ENCODE data around the gene ATP13A5. TPM values are rescaled to one million over a fixed set of nuclear protein-coding genes. Genes with fewer than 3 reads are reported as not detected.

ATP13A5 gene
- total RNA-seq, 1 experiment from 2014 or later = not detected

DNA sequence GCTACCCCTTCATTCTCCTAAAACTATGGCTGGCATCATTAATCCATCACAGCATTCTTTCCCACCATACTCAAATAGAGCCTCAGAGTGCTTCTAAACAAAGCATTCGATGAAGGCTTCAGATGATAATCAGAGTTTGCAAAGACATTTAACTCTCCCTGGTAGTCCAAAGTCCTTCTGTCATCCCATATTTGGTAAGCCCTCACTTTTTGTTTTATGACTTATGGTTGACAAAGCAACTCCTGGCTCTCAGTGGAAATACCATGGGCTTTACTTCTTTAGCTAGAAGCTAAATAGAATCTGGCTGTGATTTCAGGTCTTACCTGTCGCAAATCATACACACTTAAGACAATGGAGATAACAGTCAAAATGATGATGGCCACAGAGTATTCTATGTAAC lies 27.8 kb downstream of the ATP13A5 start:
- DNase-seq (ENCODE audit: low spot score) = no peak
- in situ Hi-C loops (cut with HindIII; ENCODE audit: low sequenced_read_pairs) = no loop called here

DNA sequence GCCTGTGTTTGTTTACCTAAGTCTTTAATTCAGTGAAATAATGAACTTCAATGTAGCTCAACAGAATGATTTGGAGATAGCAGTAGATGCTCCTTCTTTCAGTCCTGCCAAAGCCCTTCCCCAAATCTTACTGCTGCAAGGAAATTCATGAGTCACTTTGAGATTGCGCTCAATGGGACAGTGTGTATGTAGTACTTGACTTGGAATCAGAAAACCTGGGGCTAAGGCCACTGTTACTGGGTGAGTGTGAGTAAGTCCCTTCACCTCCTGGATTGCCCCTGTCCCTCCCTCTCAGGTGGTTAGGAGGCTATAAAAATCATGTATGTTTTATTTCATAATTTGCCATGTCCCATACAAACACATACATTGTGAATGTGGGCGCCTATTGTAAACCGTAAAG lies 29.9 kb downstream of the ATP13A5 start:
- in situ Hi-C loops (cut with HindIII; ENCODE audit: low sequenced_read_pairs) = no loop called here
- no peak for DNase-seq (ENCODE audit: low spot score)

DNA sequence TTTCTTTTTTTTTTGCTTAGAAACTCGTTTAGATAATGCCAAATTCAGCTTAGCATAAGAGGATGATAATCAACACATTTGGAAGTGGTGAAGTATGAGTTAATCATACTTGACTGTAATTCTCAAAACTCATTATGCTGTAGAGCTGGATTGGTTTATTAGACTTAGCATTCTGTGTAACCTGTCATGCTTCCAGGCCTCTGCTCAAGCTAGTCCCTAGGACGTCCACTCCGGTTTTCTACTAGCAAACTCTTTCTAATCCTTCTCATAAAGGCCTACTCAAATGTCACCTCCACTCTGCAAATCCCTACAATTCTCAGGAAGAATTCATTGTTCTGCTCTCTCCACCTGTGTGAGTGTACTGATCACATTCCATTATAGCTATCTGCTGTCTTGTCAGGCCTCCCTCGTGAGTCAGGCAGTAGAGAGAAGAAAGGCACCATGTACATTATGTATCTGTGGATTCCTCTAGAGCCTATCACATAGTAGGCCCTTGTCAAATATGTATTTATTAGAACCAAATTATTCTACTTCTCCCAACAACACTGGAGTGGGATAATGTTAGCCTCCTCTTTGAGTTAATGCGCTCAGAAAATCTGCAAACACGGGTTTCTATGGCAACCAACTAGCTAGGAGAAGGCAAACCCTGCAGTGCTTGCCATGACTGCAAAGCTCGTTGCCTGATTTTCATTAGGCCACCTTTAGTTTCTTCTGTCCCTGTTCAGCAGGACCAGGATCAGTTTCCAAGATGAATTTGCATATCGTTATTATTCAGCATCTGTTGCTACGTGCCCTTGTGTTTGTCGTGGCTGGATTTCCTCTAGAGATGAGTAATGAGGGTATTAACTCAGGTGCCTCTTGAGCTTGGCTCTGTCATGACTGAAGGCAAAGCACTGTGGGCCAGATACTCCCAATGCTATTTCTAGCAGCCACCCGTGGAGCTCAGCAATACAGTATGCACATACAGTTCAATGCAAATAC lies 30.7 kb downstream of the ATP13A5 start:
- peak; percentile 35 for DNase-seq (ENCODE audit: low spot score)
- in situ Hi-C loops (cut with HindIII; ENCODE audit: low sequenced_read_pairs) = no loop called here

DNA sequence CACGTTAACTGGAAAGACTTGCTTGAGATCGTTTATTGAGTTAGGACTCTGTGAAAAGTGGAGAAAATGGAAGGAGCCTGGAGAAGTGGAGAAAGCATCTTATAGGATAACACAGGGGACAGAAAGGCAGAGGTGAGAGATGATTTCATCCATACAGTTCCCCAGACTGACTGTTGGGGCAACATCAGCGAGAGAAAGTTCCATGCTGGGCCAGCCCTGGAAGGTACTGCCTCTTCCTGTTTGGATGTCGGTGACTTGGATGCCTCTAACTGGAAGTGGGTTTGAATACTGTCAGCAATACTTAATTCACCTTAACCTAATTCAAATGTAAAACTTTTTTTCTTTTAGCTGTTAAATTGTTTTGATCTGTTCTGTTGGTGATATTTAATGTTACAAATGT lies 32.3 kb downstream of the ATP13A5 start:
- in situ Hi-C loops (cut with HindIII; ENCODE audit: low sequenced_read_pairs) = no loop called here
- no peak for DNase-seq (ENCODE audit: low spot score)

DNA sequence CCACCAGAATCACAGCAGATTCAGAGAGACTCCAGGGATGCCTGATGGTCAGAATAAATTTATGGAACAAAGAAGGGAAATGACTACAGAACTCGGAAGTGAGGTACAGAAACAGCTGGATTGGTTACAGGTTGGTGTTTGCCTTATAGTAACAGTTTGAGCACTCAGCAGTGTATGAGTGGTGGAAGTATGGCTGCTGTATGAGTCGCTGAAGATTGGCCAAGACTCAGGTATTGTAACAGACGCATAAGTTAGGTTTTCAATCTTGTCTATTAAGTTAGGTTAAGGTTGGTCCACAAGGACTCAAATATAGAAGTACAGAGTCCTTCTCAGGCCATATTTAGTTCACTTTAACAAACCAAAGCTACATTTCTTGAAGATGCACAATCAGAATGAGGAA lies 33.1 kb downstream of the ATP13A5 start:
- DNase-seq (ENCODE audit: low spot score) = no peak
- in situ Hi-C loops (cut with HindIII; ENCODE audit: low sequenced_read_pairs) = no loop called here

DNA sequence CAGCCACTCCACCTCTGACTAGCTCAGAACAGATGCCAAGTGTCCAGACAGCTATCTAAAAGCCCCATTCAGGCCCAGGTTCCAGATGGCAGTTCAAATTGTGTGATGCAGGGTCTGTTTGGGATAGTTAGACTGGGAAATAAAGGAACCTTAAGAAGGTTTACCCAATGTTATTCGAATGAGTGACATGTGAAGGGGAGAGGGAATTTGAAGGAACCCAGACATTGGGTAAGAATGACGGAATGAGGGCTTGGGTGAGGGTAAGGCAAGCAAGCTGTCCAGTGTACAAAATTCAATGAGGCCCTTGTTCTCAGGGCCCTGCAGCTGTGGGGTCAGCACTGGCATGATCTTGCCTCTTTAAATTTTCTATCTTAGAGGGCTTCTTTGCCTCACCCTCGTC lies 34.1 kb downstream of the ATP13A5 start:
- in situ Hi-C loops (cut with HindIII; ENCODE audit: low sequenced_read_pairs) = no loop called here
- DNase-seq (ENCODE audit: low spot score) = no peak

DNA sequence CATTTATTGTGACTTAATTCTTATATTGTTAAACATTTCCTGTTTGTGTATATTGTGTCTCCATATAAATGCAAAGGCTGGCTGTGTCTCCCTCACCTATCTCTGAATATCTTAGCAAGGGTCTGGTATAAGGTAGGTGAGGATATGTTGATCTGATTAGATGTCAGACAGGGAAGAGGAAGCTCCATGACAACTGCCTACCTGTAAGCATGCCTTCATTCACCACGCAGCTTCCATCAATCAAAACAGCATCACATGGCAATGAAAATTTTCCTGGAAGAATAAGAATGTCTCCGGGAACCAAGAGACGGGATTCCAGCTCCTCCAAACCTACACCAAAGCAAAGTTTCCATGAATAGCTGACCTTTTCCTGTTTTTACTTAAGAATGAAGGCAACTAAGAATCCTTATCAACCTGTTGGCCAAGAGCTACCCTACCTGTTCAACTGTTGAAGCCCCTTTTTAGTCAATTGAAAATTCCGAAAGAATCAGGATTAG lies 34.8 kb downstream of the ATP13A5 start:
- in situ Hi-C loops (cut with HindIII; ENCODE audit: low sequenced_read_pairs) = no loop called here
- DNase-seq (ENCODE audit: low spot score) = no peak

DNA sequence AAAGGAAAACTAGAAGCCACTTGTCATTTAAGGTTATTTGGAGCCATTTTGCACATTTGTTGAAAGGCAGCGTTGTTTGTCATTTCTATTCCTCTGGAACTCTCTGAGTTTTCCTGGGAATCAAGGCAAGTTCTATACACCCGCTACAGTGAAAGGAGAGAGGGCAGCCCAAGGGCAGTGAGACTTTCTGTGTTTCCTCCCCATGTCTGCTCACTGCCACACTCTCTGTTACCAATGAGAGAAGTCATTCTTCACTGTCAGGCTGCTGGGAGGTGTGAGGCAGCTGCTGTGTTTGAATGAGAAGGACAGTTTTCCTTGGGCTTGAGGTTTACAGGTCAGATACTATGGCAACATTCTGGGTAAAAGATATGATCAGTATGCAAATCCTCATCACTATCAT lies 36.0 kb downstream of the ATP13A5 start:
- in situ Hi-C loops (cut with HindIII; ENCODE audit: low sequenced_read_pairs) = no loop called here

DNA sequence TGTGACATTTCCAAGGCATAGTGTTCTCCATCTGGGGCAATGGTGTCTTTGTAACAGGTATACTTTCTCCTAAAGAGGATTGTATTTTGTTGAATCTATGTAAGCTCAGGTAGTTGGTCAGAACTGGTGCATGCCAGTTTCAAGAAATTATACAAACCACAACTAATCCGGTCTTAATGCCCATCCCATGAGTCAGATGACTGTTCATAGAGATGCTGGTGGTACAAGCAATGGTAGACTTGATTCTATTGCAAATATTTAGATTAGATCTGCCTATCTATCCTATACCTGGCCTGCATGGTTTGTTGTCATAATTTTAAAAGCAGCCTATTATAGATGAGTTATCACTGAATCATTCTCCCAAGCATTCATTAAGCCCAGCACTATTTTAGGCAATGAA lies 43.5 kb downstream of the ATP13A5 start:
- in situ Hi-C loops (cut with HindIII; ENCODE audit: low sequenced_read_pairs) = no loop called here
- DNase-seq (ENCODE audit: low spot score) = no peak

More for the DNA sequence above, 36.0 kb downstream of the ATP13A5 start:
- DNase-seq (ENCODE audit: low spot score) = no peak

DNA sequence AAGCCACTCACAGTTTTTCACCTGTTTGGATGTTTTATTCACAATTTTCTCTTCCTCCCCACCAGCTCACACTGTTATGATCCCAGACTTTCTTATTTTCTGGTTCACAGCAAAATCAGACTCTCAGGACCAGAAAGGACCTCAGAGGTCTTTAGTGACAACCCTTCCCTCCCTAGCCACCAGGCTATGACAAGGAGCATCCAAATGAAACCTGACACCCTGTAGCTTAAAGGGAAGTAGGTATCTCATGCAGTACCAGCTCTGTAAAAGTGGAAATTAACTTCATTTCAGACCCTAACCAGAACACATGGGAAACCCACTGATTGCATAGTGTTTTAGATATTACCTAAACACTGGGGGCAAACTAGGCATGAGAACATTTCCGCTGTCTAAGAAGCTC lies 45.3 kb downstream of the ATP13A5 start:
- DNase-seq (ENCODE audit: low spot score) = no peak
- in situ Hi-C loops (cut with HindIII; ENCODE audit: low sequenced_read_pairs) = no loop called here

DNA sequence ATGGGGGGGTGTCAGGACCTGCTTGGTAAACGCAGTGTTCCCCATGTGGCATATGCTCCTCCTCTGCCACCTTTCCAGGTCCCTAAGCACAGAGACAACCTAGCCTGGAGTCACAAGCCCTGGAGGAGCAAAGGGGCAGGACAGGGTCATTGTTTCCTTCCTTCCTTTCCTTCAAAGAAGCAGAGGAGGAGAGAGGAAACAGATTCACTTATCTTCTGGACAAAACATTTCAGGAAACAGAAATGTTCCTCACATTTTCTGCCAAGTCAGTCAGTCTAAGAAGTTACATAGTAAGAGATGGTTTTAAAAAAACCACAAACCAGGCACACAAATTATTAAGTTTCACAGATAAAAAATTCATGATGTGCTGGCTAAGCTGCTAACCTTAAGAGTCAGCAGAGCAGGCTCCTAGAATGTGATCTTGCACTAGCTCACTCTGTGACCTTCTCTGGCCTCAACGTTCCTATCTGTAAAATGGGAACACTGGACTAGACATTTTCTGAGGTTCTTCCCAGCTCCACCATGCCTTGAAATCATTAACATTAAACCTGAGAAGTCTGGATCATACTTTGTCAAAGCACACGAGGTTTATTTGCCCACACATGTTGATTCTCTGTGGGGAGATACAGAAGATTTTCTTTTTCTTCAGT lies 47.9 kb downstream of the ATP13A5 start:
- no peak for DNase-seq (ENCODE audit: low spot score)
- in situ Hi-C loops (cut with HindIII; ENCODE audit: low sequenced_read_pairs) = no loop called here

DNA sequence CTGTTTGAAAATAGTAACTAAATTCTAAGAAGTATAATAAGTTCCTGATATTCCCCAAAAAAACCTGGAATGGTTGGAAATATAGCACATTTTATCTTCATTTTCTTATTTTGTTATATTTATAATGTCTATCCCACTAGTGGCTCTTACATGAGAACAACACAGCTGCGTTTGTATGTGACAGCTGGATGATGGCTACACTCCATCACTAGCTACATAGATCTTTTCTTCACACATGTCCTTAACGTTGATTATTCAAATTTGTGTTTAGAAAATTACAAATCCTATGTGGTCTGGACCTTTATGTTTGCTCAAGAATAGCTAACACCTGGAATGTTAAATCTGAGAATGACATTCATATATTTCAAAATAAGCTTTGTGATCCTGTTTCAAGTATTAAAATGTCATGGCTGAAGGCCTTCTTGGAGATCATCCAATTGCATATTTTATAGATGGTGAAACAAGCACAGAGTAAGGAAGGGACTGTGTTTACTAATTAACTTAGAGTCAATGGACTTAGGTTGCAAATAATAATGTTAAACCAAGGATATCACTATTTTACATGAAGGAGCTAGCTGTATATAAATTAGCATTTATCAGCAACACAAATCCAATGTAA lies 60.8 kb downstream of the ATP13A5 start:
- in situ Hi-C loops (cut with HindIII; ENCODE audit: low sequenced_read_pairs) = no loop called here
- DNase-seq (ENCODE audit: low spot score) = no peak

DNA sequence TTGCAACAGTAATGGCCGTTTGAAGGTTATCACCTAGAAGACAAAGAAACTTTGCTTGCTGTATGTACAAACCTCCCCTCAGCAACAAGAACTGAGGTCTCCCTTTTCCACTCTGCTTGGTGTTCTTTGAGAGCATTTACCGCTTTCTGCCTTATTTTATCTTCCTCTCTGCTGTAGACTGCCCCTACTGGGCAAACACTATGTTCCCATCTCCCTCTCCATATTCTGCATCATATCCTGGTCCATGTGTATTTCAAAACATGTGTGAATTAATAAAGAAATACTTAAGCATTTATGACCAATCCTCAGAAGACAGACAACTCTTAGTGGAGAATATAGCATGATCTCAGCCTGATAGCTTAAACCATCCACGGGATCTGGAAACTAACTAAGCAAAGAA lies 64.4 kb downstream of the ATP13A5 start:
- in situ Hi-C loops (cut with HindIII; ENCODE audit: low sequenced_read_pairs) = no loop called here
- DNase-seq (ENCODE audit: low spot score) = no peak

DNA sequence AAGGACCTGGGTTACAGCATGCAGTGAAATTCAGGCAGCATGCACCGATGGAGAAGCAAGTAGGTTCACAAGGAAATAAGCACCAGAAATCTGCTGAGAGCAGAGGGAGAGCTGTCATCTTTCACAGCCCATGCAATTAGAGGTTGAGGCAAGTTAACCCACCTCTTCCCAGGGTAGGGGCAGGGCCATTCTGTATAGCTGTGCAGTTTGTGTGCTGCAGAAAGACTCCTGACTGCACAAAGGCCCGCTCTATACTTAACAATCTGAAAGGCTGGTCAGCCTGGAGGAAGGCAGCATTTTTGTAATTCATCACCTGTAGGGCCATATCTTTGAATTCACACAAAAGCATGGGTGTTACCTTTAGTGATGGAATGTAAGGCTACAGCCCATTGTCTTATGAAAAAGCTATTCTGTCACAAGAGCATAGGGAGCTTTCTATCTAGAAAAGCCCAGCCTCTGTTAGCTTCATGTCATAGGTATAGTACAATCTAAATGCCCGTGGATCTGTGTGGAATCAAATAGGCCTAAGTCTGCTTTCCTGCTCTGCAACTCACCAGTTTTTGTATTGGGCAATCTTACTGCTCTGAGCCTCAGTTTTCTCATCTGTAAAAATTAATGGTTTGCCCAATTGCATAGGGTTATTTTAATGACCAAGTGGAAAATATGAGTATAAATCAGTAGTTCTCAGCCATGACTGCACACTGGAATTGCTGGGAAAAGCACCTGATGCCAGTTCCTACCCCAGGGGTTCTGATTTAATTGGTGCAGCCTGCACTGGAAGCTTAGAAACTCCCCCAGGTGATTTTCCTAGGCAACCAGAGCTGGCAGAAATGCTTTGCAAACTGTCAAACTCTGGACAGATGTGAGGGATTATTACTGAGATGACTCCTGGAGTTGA lies 65.2 kb downstream of the ATP13A5 start:
- in situ Hi-C loops (cut with HindIII; ENCODE audit: low sequenced_read_pairs) = no loop called here

DNA sequence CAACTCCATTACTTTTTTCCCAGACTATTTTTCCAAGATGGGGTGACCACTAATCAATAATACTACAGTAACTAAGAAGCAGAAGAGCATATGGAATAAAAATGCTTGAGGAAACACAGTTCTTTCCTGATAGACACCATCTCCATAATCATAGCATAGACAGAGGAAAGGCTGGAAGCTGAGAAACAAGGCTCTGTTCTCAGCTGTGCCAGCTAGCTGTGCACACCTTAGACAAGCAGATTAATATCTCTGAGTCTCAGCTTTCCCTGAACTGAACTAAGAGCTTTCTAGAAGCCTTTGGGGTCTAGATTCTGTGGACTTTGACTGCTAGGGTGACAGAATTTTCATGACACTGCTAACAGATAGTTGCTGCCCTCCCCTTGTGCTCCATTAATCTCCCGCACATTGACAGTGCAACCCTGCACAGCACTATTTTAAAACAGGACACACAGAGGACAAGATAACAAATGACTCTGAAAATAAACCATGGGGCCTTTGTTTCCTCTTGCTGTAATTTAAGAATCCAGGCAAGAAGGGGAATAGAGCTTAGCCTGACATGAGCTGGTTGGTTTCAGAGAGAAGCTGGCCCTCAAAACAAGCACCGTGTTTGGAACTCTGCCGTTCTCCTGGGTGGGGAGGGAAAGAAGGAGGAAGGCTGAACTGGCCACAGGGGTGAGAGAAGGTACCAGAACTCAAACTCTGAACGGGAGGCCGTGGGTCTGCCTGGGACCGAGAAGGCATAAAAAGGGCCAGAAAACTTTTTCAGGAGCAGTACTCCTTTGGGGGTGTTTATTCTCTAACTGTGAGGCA lies 67.4 kb downstream of the ATP13A5 start:
- DNase-seq (ENCODE audit: low spot score) = no peak
- in situ Hi-C loops (cut with HindIII; ENCODE audit: low sequenced_read_pairs) = no loop called here

More for the DNA sequence above, 65.2 kb downstream of the ATP13A5 start:
- no peak for DNase-seq (ENCODE audit: low spot score)

DNA sequence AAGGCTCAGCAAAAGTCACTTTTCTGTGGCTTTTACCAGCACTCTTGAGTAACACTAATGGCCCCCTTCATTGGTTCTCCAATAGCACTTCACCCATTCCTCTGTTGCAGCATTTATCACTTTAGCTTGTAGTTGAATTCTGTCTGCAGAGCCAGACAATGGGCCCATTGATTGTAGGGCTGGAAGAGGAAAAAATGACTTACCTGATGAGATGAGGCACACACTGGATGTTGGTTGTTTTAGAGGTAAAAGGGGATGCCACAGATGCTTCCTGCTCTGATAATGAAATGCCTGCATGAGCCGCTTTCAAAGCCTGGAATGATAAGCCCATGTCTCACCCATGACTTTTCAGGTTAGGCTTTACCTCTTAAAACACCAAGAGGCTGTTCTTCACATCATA lies 73.2 kb downstream of the ATP13A5 start:
- in situ Hi-C loops (cut with HindIII; ENCODE audit: low sequenced_read_pairs) = no loop called here
- DNase-seq (ENCODE audit: low spot score) = no peak

DNA sequence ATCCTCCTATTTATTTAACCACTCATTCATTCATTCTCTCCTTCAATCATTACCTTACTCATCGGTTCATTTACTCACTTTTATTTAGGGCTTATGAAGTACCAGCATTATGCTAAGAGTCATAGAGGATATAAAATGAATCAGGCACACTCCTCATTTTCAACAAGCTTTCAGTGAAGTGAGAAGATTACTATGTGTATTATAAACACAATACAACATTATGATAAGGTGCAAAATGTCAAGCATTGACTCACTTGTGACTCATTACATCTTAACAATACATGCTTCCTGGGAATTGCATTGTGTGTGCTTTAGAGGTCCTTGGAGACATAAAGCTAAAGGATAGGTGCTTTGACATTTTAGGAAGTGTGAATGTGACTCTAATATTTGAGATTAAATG lies 77.1 kb downstream of the ATP13A5 start:
- no peak for DNase-seq (ENCODE audit: low spot score)
- in situ Hi-C loops (cut with HindIII; ENCODE audit: low sequenced_read_pairs) = no loop called here

DNA sequence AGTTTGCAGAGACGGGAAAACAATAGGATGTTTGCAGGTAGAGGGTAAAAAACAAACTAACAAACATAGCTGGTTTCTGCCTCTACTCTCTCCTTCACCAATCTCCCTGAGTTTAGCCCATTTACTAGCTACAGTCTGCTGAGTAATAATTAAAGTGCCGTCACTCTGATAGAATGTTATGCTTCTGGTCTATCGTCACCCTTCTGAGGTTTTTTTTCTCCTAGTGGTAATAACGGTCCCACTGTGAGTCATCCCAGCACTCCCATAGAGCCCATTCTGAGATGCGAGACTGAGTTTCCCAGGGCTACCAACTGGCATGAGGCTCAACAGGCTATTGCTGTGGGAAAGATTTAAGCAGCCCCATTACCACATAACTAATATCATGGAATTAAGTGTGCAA lies 81.1 kb downstream of the ATP13A5 start:
- DNase-seq (ENCODE audit: low spot score) = no peak
- in situ Hi-C loops (cut with HindIII; ENCODE audit: low sequenced_read_pairs) = no loop called here

All from G401 (cell line).